Endothelial cell of umbilical vein (primary cell): ENCODE data around the gene INTS7. TPM values are rescaled to one million over a fixed set of nuclear protein-coding genes. Genes with fewer than 3 reads are reported as not detected.
"Not testable (repeated sequence)": the region's sequence is repeated elsewhere in the genome, so short reads cannot be mapped to it uniquely, and the experiment has no call there.

Experiments
- BruUV-seq: library from RNA; stranded (reverse); fragments of 400-500 nt; replicated peaks from 2 replicates; lab custom pipeline; 2021; lab: Mats Ljungman, UMichigan
- CTCF ChIA-PET: fragments of 300-600, 350-600 bp; sonication (Branson Sonifier 250); formaldehyde crosslinking; loops from one replicate; lab custom pipeline; 2021; ENCODE audit warnings: antibody characterized with exemption, inconsistent platforms; lab: Charles Lee
- POLR2A ChIA-PET: fragments of 300-600, 350-600 bp; sonication (Branson Sonifier 250); formaldehyde crosslinking; loops from one replicate; lab custom pipeline; 2021; ENCODE audit warnings: antibody characterized with exemption, inconsistent platforms; lab: Charles Lee
- DNase-seq: peaks from one replicate; pipeline ENCODE4 v3.0.0-alpha.2; 2011; ENCODE audit warnings: low read depth, low spot score
- FAIRE-seq: peaks from 2 replicates; lab custom pipeline; 2011; peaks lifted over from hg19 to GRCh38; lab: Jason Lieb, UNC
- H2AFZ ChIP-seq: 2 replicates; pipeline ENCODE4 v1.6.0; 2012; ENCODE audit warnings: low read depth, low read length, control low read depth, inconsistent platforms
- H3K27ac ChIP-seq: 2 replicates; pipeline ENCODE4 v1.5.1; 2011; ENCODE audit warnings: low read depth, mild to moderate bottlenecking, control low read depth, low read length, moderate library complexity; ENCODE audit not compliant: insufficient read depth
- H3K27me3 ChIP-seq, 2 experiments: 2 replicates each; pipeline versions ENCODE4 v1.6.0 to v1.6.1; 2011; ENCODE audit warnings: low read length in 2 of 2, mixed read lengths in 1 of 2; ENCODE audit not compliant: control insufficient read depth in 2 of 2, insufficient read depth in 2 of 2
- H3K36me3 ChIP-seq, 2 experiments: 2 replicates in 1 of 2; 3 replicates in 1 of 2; pipeline ENCODE4 v1.5.1; 2011; ENCODE audit warnings: low read length in 2 of 2, mild to moderate bottlenecking in 1 of 2, moderate library complexity in 1 of 2; ENCODE audit not compliant: control insufficient read depth in 2 of 2, insufficient read depth in 2 of 2; ENCODE audit errors: extremely low read depth in 1 of 2
- H3K4me1 ChIP-seq: 3 replicates; pipeline ENCODE4 v1.5.1; 2011; ENCODE audit warnings: mild to moderate bottlenecking, low read length; ENCODE audit not compliant: control insufficient read depth, insufficient read depth; ENCODE audit errors: extremely low read depth
- H3K4me2 ChIP-seq: 2 replicates; pipeline ENCODE4 v1.6.1; 2011; ENCODE audit warnings: low read length, control low read depth, mixed read lengths; ENCODE audit not compliant: insufficient read depth
- H3K4me3 ChIP-seq, 3 experiments: fragments of 200-600 bp in 1 of 3; sonication (generic), shearing (Covaris generic) in 1 of 3; replicated peaks in 1 of 3; 2 replicates each; pipeline ENCODE4 v1.5.1; 2011 to 2016; ENCODE audit warnings: control low read depth in 3 of 3, low read length in 3 of 3, mild to moderate bottlenecking in 2 of 3, inconsistent platforms in 1 of 3, low read depth in 1 of 3, moderate library complexity in 1 of 3; ENCODE audit not compliant: insufficient read depth in 1 of 3
- H3K79me2 ChIP-seq: 2 replicates; pipeline ENCODE4 v1.6.0; 2012; ENCODE audit warnings: low read length, inconsistent platforms; ENCODE audit not compliant: control insufficient read depth, insufficient read depth
- H3K9ac ChIP-seq: replicated peaks from 2 replicates; pipeline ENCODE3; 2011; ENCODE audit warnings: low read length, control low read depth; ENCODE audit not compliant: insufficient read depth; ENCODE audit errors: extremely low read depth
- H3K9me1 ChIP-seq: replicated peaks from 3 replicates; pipeline ENCODE4 v1.6.0; 2011; ENCODE audit warnings: mild to moderate bottlenecking, low read length; ENCODE audit not compliant: control insufficient read depth, insufficient read depth; ENCODE audit errors: extremely low read depth
- H3K9me3 ChIP-seq: replicated peaks from 2 replicates; pipeline ENCODE4 v1.5.1; 2012; ENCODE audit warnings: low read length, inconsistent platforms; ENCODE audit not compliant: control insufficient read depth, insufficient read depth
- H4K20me1 ChIP-seq: replicated peaks from 2 replicates; pipeline ENCODE3; 2011; ENCODE audit warnings: mild to moderate bottlenecking, low read length; ENCODE audit not compliant: control insufficient read depth, insufficient read depth; ENCODE audit errors: extremely low read depth
- EZH2 ChIP-seq: IDR thresholded peaks from 2 replicates; pipeline ENCODE4 v1.6.1; 2012; ENCODE audit warnings: borderline replicate concordance, low read depth, mild to moderate bottlenecking, moderate library complexity, low read length, inconsistent platforms; ENCODE audit not compliant: severe bottlenecking
- FOS ChIP-seq: IDR thresholded peaks from 2 replicates; pipeline ENCODE4 v1.6.1; 2011; ENCODE audit warnings: mild to moderate bottlenecking, low read length, moderate library complexity, borderline replicate concordance; ENCODE audit not compliant: insufficient read depth
- GATA2 ChIP-seq: IDR thresholded peaks from 2 replicates; pipeline ENCODE4 v1.7.0; 2011; ENCODE audit warnings: low read depth, mild to moderate bottlenecking, moderate library complexity, mixed read lengths, low read length; ENCODE audit not compliant: insufficient read length, insufficient read depth
- JUN ChIP-seq: IDR thresholded peaks from 2 replicates; pipeline ENCODE4 v1.6.1; 2011; ENCODE audit warnings: borderline replicate concordance, low read depth; ENCODE audit not compliant: insufficient read length, insufficient read depth
- MYC ChIP-seq: IDR thresholded peaks from one replicate; pipeline ENCODE4 v1.6.1; 2011; ENCODE audit warnings: mild to moderate bottlenecking, low read depth, low read length
- POLR2A ChIP-seq: IDR thresholded peaks from 2 replicates; pipeline ENCODE4 v1.6.1; 2012; ENCODE audit warnings: low read depth, mild to moderate bottlenecking, control low read depth, low read length
- POLR2AphosphoS5 ChIP-seq: IDR thresholded peaks from 2 replicates; pipeline ENCODE4 v1.6.1; 2012; ENCODE audit warnings: low read depth, mild to moderate bottlenecking, control low read depth, low read length, moderate library complexity; ENCODE audit not compliant: insufficient read depth
- dilution Hi-C: fragments of 300-500 bp; cut with MboI; formaldehyde crosslinking; loops from one replicate; pipeline ENCODE4 v1.15.0; 2019; ENCODE audit warnings: low sequenced_read_pairs; ENCODE audit not compliant: extremely low pct_ligation_motif_present
- intact Hi-C: fragments of 100-400 bp; cut with micrococcal nuclease; formaldehyde crosslinking; loops from one replicate; pipeline ENCODE4 v1.10.0; 2022
- polyA plus RNA-seq, 4 experiments: library from polyadenylated mRNA; depleted of rRNA in 3 of 4; stranded (reverse) in 3 of 4; unstranded in 1 of 4; fragments of >200 nt; gene quantifications; 2 replicates each; pipeline versions ENCODE4 v1.2.1 to v1.2.3, GENCODE V29; 2011 to 2012; ENCODE audit warnings: missing spikeins in 1 of 4
- total RNA-seq: library from RNA; stranded (reverse); gene quantifications from 2 replicates; pipeline ENCODE4 v1.2.3, GENCODE V29; 2021
- TF ChIP-seq, protein P1 (sequence below), 2 donors: IDR thresholded peaks; 1 replicate in 1 of 2; 2 replicates in 1 of 2; pipeline ENCODE4 v1.5.1; 2011; ENCODE audit warnings: low read length in 2 of 2, mild to moderate bottlenecking in 2 of 2, moderate library complexity in 2 of 2, control low read depth in 1 of 2, inconsistent platforms in 1 of 2, low read depth in 1 of 2; ENCODE audit not compliant: insufficient read depth in 1 of 2; ENCODE audit errors: extremely low read depth in 1 of 2
- TF ChIP-seq, protein P2 (sequence below): IDR thresholded peaks from 2 replicates; pipeline ENCODE4 v1.6.1; 2011; ENCODE audit not compliant: insufficient read depth, insufficient read length

INTS7 gene
- total and polyA plus RNA-seq, 2 donors (not counting 3 experiments of a cell fraction or from before 2014, with no cell fraction given) = 9.1 to 18.1 TPM

DNA sequence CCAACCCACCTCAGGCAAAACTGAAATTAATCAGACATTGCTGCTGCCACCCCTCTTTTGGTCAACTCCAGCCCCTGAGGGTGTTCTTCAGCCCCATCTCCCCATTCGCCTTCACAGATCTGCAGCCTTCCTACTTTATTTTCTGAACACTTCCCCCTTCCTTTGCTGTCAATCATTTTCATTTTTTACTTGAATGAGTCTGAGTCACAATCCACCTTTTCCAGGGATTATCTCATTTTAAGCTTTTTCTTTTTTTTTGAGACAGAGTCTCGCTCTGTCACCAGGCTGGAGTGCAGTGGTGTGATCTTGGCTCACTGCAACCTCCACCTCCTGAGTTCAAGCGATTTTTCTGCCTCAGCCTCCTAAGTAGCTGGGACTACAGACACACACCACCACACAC lies 118.9 kb downstream of the INTS7 start:
- H3K27me3 ChIP-seq, POLR2A ChIA-PET, H3K9ac ChIP-seq, FAIRE-seq, H3K27ac ChIP-seq, H4K20me1 ChIP-seq, H2AFZ ChIP-seq, H3K9me3 ChIP-seq, BruUV-seq, DNase-seq, dilution Hi-C loops, intact Hi-C loops, H3K36me3 ChIP-seq, H3K9me1 ChIP-seq, H3K4me1 ChIP-seq, H3K4me2 ChIP-seq, H3K4me3 ChIP-seq, H3K79me2 ChIP-seq: not testable (repeated sequence)
- CTCF ChIA-PET = interaction anchor here (1.0 kb wide), 1 partner anchor 10 kb away, joined by 3 read pairs; no protein-coding TSS in a partner anchor

DNA sequence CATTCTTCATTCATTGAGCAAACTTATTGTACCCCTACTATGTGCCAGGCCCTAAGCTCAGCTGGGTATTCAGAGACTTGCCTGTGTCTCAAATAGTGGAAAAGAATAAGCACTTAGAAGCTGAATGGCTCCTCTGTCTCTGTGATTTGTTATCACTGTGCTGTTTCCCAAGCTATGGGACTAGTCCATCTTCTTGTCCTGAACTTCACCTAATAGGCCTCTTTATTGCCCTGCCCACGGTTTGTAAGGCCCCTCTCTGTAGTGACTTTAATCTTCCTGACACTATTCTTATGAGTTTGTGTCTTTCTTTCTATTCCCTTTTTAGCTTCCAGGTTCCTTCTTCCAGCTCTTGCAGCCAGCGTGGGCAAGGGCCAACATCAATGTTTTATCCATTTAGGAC lies 119.4 kb downstream of the INTS7 start:
- Histone ChIP-seq H4K20me1 (no peaks in the 10 kb centered on the region), H3K4me2 (no peak overlapping the region), H3K9ac (no peak overlapping the region), H3K79me2 (no peaks in the 10 kb centered on the region), H3K27me3 (peaks cover 1 to 2% of the 10 kb centered on the region in 2 experiments), H3K27ac (no peak overlapping the region), H3K4me1 (peaks cover 9% of the 10 kb centered on the region), H3K4me3 (no peak overlapping the region), H3K9me3 (no peaks in the 10 kb centered on the region), H2AFZ (no peak overlapping the region), H3K9me1 (no peaks in the 10 kb centered on the region), H3K36me3 (no peaks in the 10 kb centered on the region)
- TF ChIP-seq, protein P1, sequence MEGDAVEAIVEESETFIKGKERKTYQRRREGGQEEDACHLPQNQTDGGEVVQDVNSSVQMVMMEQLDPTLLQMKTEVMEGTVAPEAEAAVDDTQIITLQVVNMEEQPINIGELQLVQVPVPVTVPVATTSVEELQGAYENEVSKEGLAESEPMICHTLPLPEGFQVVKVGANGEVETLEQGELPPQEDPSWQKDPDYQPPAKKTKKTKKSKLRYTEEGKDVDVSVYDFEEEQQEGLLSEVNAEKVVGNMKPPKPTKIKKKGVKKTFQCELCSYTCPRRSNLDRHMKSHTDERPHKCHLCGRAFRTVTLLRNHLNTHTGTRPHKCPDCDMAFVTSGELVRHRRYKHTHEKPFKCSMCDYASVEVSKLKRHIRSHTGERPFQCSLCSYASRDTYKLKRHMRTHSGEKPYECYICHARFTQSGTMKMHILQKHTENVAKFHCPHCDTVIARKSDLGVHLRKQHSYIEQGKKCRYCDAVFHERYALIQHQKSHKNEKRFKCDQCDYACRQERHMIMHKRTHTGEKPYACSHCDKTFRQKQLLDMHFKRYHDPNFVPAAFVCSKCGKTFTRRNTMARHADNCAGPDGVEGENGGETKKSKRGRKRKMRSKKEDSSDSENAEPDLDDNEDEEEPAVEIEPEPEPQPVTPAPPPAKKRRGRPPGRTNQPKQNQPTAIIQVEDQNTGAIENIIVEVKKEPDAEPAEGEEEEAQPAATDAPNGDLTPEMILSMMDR (IDR thresholded peaks at IDR 0.05; ENCODE audit: extremely low read depth in 1 of 2, insufficient read depth in 1 of 2, low read depth in 1 of 2, low read length in 2 of 2) = no peak
- TF ChIP-seq EZH2 (no peak), JUN (no peak), POLR2A (no peak), MYC (no peak), POLR2AphosphoS5 (no peak), GATA2 (no peak), FOS (no peak)
- TF ChIP-seq, protein P2, sequence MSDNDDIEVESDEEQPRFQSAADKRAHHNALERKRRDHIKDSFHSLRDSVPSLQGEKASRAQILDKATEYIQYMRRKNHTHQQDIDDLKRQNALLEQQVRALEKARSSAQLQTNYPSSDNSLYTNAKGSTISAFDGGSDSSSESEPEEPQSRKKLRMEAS = no peak
- BruUV-seq = no TSS peak
- DNase-seq (no peak), FAIRE-seq (no peak)
- dilution Hi-C loops = no loop called here
- ChIA-PET CTCF (interaction anchor here (1.0 kb wide), 1 partner anchor 10 kb away, joined by 3 read pairs; no protein-coding TSS in a partner anchor), POLR2A (no interaction called here)
- intact Hi-C loops = no loop called here
